VCaP (cell line): ENCODE measurements around the gene SPTBN5.
A peak's percentile ranks its signal among the peaks of the same experiment; 100 is the strongest.

Experiments
- H3K27ac ChIP-seq: fragments of 450-650 bp; 2 replicates; pipeline ENCODE4 v1.5.1; 2017
- TF ChIP-seq, protein P1 (sequence below): fragments of 450-650 bp; conservative IDR thresholded peaks from 2 replicates; pipeline ENCODE4 v1.5.1; 2017; ENCODE audit warnings: mild to moderate bottlenecking, moderate library complexity

The SPTBN5 gene

DNA sequence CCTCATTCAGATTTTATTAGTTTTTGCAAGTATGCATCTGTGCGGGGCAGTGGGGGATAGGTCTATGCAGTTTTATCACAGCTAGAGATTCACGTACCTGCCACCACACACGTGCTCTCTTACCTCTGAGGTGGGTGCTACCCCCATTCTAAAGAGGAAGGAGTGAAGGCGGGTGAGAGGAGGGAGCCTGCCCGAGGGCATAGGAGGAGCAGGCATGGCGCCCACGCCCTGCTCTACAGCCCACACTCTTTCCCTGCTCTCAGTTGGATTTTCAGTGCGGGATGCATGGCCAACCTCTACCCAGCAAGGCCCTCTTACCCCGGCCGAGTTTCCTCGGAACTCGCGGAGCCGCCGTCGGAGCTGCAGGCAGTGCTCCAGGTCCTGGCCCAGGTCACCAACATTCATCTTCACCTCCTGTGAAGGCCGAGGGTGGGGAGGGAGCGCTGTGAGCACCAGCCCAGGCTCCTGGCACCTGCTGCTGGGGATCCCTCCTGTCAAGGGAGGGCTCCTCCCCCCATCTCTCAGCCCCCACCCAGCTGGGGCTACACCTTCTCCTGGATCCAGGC lies 28.3 kb downstream of the SPTBN5 start:
- TF ChIP-seq, protein P1, sequence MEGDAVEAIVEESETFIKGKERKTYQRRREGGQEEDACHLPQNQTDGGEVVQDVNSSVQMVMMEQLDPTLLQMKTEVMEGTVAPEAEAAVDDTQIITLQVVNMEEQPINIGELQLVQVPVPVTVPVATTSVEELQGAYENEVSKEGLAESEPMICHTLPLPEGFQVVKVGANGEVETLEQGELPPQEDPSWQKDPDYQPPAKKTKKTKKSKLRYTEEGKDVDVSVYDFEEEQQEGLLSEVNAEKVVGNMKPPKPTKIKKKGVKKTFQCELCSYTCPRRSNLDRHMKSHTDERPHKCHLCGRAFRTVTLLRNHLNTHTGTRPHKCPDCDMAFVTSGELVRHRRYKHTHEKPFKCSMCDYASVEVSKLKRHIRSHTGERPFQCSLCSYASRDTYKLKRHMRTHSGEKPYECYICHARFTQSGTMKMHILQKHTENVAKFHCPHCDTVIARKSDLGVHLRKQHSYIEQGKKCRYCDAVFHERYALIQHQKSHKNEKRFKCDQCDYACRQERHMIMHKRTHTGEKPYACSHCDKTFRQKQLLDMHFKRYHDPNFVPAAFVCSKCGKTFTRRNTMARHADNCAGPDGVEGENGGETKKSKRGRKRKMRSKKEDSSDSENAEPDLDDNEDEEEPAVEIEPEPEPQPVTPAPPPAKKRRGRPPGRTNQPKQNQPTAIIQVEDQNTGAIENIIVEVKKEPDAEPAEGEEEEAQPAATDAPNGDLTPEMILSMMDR: no peak
- H3K27ac ChIP-seq: no peak overlapping the region

DNA sequence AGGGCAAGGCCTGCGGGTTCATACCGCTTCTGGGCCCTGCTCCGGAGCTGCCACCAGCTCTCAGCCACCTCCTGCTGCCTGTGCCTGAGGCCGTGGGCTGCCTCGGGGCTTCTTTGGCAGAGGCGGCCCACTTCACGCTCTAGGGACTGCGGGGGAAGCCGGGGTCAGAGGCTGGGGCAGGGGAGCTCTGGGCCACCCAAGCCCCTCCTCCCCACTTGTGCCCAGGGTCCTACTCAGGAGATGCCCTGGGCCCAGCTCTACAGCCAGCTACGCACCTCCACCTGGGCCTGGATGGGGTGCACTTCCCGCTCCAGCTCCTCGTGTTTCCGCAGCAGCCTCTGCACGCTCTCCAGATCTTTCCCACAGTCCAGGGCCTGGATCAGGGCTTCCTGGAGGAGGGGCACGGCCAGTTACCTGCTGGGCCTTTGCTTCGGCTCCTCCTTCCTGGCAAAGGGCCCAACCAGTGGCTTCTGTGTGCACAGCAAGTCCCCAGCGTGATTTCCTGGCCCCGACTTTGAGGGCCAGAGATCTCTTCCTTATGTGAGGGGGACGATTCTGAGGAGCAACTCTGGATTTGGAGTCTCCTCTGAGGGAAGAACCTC lies 31.2 kb downstream of the SPTBN5 start:
- TF ChIP-seq, protein P1: no peak
- H3K27ac ChIP-seq: peak overlapping the region; percentile 45; the same call in 1 of the 2 replicates

DNA sequence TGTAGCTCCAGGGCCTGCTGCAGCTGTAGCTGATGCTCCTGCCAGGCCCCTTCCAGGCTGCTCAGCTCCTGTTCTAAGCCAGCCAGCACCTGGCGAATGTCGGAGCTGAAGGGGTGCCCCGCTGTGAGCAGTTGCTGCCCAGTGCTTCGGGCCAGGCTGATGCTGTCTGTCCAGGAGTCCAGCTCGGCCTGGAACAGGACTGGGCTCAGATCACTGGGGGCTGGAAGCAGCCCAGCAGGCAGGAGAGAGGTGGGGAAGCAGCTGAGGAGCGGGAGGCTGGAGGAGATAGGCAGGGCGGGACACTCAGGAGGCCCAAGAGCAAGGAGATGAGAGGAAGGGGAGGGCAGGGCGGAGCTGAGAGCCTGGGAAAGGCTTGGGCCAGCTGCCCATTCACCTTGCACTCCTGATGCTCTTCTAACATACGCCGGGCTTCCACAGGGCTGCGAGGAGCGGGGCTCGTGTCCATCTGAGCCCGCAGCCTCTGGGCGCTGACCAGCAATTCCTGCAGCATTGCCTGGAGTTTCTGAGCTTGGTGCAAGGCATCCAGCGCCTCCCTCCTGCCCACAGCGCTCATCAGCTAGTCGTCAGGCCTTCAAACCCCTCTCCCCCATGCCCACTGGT lies 32.0 kb downstream of the SPTBN5 start:
- peak overlapping the region; percentile 45; the same call in 1 of the 2 replicates for H3K27ac ChIP-seq
- TF ChIP-seq, protein P1: no peak

DNA sequence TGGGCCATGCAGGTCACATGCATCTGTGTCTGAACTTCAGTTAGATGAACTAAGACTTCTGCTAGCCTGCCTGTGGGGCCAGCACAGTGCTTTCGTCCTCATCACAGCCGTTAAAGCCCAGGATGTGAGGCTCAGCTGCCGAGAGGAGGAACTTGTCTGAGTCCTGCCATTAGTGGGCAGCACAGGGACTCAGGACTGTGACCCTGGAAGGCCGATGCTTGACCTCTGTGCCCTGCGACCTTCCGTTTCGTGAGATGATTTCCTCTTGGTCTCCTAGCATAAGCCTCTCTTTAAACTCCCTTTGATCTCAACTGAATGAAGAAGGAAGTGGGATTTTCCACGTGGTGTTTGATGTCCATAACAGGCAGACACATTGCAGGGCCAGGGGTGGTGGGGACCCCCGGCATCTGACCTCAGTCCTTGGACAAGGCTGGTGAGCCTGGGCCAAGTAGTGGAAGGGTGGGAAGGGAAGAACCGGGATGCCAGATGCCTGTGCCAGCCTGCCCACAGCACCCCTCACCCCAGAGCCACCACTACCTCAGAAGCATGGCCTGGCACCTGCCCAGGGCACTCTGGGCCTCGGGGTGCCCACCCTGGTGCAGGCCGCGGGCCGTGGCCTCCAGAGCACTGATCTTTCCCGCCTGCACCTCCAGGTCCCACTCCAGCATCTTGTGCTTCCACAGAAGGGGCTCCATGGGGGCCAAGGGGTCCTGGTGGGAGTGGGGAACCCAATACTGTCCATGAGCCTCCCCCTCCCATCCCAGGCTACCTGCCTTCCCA lies 33.6 kb downstream of the SPTBN5 start:
- H3K27ac ChIP-seq: no peak overlapping the region
- TF ChIP-seq, protein P1: no peak

DNA sequence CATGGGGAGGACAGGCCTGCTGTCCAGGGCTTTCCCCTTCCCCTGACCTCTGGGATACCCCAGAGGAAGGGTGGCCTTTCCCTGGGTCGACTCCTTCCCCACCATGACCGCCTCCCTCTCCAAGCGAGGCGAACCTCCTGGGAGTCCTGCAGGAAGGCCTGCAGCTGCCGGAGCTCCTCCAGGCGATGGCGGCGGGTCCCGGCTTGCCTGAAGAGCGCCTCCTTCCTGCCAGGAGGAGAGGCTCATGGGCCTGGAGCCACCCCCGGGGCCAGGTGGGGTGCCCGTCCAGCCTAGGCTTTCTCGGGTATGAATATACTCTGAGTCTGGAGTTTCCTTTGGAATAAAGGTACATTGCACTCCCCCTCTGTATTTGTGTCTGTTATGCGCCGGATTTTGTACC lies 35.1 kb downstream of the SPTBN5 start:
- TF ChIP-seq, protein P1: no peak

DNA sequence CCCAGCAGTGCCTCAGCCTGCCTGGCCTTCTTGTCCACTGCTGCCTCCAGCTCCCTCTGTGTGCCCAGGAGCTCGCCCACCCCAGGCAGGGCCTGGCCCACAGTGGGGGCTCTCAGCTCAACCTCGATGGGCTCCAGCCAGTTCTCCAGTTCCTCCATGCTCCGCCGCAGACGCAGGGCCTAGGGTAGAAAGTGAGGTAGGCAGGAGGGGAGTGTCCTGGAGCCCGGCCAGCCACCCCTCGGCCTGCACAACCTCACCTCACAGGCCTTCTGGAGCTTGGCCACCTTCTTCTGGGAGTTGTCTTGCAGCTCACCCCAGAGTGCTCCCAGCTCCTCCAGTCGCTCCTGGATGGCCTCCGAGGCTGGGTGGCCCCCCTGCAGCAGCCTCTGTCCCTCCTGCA lies 36.5 kb downstream of the SPTBN5 start:
- no peak overlapping the region for H3K27ac ChIP-seq
- TF ChIP-seq, protein P1: no peak

More for the DNA sequence above, 35.1 kb downstream of the SPTBN5 start:
- H3K27ac ChIP-seq: no peak overlapping the region

DNA sequence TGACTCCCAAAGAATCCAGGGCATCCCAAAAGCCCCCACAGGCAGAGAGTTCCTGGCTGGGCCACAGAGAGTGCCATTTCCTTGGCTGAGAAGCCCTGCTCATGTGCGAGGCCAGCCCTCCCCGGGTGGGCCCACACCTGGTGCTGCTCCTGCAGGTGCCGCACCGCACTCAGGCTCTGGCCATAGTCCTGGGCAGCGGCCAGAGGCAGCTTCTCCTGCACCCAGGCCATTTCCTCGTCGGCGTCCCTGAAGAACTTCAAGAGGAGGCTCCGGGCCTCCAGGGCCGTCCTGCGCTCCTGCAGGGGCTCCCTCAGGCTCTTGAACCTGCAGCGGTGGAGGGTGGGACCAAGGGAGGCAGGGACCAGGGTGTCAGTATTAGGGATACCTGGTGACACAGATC lies 37.1 kb downstream of the SPTBN5 start:
- TF ChIP-seq, protein P1: no peak

More for the DNA sequence above, 37.1 kb downstream of the SPTBN5 start:
- H3K27ac ChIP-seq: no peak overlapping the region
